GM23248 (cell line): ENCODE data around the gene USP25. TPM values are rescaled to one million over a fixed set of nuclear protein-coding genes. Genes with fewer than 3 reads are reported as not detected.

Experiments used
- DNase-seq: peaks from one replicate; pipeline ENCODE4 v3.0.0-alpha.2; 2015
- H2AFZ ChIP-seq: fragments of 200-600 bp; sonication (generic); 2 replicates; pipeline ENCODE4 v1.6.1; 2016; ENCODE audit warnings: antibody characterized with exemption
- H3F3A ChIP-seq: fragments of 200-600 bp; sonication (generic); 2 replicates; pipeline ENCODE4 v1.6.1; 2016; ENCODE audit warnings: mild to moderate bottlenecking, antibody characterized with exemption, mixed run types; ENCODE audit not compliant: insufficient read depth
- H3K27ac ChIP-seq: fragments of 200-600 bp; sonication (generic); 2 replicates; pipeline ENCODE4 v1.5.1; 2016; ENCODE audit warnings: mild to moderate bottlenecking
- H3K27me3 ChIP-seq: fragments of 200-600 bp; sonication (generic); replicated peaks from 2 replicates; pipeline ENCODE4 v1.6.1; 2016; ENCODE audit warnings: mild to moderate bottlenecking; ENCODE audit not compliant: insufficient read depth
- H3K36me3 ChIP-seq: fragments of 200-600 bp; sonication (generic); 2 replicates; pipeline ENCODE4 v1.6.1; 2016; ENCODE audit warnings: low read depth, mild to moderate bottlenecking
- H3K4me1 ChIP-seq: fragments of 200-600 bp; sonication (generic); 2 replicates; pipeline ENCODE4 v1.6.1; 2016; ENCODE audit warnings: mild to moderate bottlenecking; ENCODE audit not compliant: insufficient read depth
- H3K4me2 ChIP-seq: fragments of 200-600 bp; sonication (generic); one replicate; pipeline ENCODE4 v1.6.1; 2016; ENCODE audit warnings: mild to moderate bottlenecking; ENCODE audit not compliant: unreplicated experiment
- H3K4me3 ChIP-seq: fragments of 200-600 bp; sonication (generic); 2 replicates; pipeline ENCODE4 v1.5.1; 2016; ENCODE audit warnings: mild to moderate bottlenecking
- H3K79me2 ChIP-seq: fragments of 200-600 bp; sonication (generic); 2 replicates; pipeline ENCODE4 v1.6.1; 2016; ENCODE audit warnings: mild to moderate bottlenecking; ENCODE audit not compliant: insufficient read depth
- H3K9ac ChIP-seq: fragments of 200-600 bp; sonication (generic); 2 replicates; pipeline ENCODE4 v1.6.1; 2016; ENCODE audit warnings: mild to moderate bottlenecking
- H3K9me2 ChIP-seq: fragments of 200-600 bp; sonication (generic); 2 replicates; pipeline ENCODE4 v1.6.1; 2016; ENCODE audit warnings: mixed run types, mild to moderate bottlenecking, moderate library complexity; ENCODE audit not compliant: insufficient read depth
- H3K9me3 ChIP-seq: fragments of 200-600 bp; sonication (generic); one replicate; pipeline ENCODE4 v1.6.1; 2017; ENCODE audit warnings: low read depth
- H4K20me1 ChIP-seq: fragments of 200-600 bp; sonication (generic); 2 replicates; pipeline ENCODE4 v1.6.0; 2016; ENCODE audit not compliant: insufficient read depth
- EZH2 ChIP-seq: fragments of 200-600 bp; sonication (generic); IDR thresholded peaks from 2 replicates; pipeline ENCODE4 v1.6.1; 2018; ENCODE audit warnings: antibody characterized with exemption, mild to moderate bottlenecking; ENCODE audit not compliant: insufficient read depth, poor library complexity, severe bottlenecking
- EZH2phosphoT487 ChIP-seq: fragments of 200-600 bp; sonication (generic); IDR thresholded peaks from 2 replicates; pipeline ENCODE4 v1.6.1; 2018; ENCODE audit warnings: antibody characterized with exemption, moderate library complexity, mild to moderate bottlenecking, low read depth; ENCODE audit not compliant: insufficient read depth
- WGBS, 2 experiments: methylation state at CpG; one replicate each; pipeline ENCODE4 v1.1.6; 2015 to 2017; ENCODE audit warnings: low lambda C conversion rate in 2 of 2, low coverage in 1 of 2; ENCODE audit errors: missing lambda C conversion rate in 2 of 2; 5-methylcytosine and 5-hydroxymethylcytosine counted together
- in situ Hi-C: fragments of 300-500 bp; cut with MboI; formaldehyde crosslinking; loops from 2 replicates; pipeline ENCODE4 v1.15.0; 2020
- polyA plus RNA-seq: library from polyadenylated mRNA; unstranded; fragments of >200 nt; fragmentation: Nextera tagmentation; extraction: Ambion mirVana; gene quantifications from 2 replicates; pipeline ENCODE4 v1.2.1, GENCODE V29; 2016
- total RNA-seq: library from RNA; depleted of rRNA; stranded (reverse); fragments of >200 nt; shearing (Covaris generic); gene quantifications from 2 replicates; pipeline ENCODE4 v1.2.3, GENCODE V29; 2014

The USP25 gene
- total and polyA plus RNA-seq, 2 experiments from 2014 or later = 5.8 to 41.5 TPM

GRCh38 chr21:15686506-15686905 lies 43.3 kb upstream of the USP25 start:
- H3K36me3 ChIP-seq = no peaks in the 10 kb centered on the region
- no peak for TF ChIP-seq EZH2
- no peak for TF ChIP-seq EZH2phosphoT487
- H3K27ac ChIP-seq = peak overlapping the region; percentile 52; the same call in 1 of the 2 replicates
- H3K9me3 ChIP-seq = no peaks in the 10 kb centered on the region
- H4K20me1 ChIP-seq = no peaks in the 10 kb centered on the region
- no peaks in the 10 kb centered on the region for H3K9me2 ChIP-seq
- no peak overlapping the region for H3K4me3 ChIP-seq
- no peak overlapping the region for H3K9ac ChIP-seq
- H3K4me2 ChIP-seq = no peak overlapping the region
- DNase-seq = no peak
- peaks cover 40% of the 10 kb centered on the region for H3K4me1 ChIP-seq
- 83 to 96% methylated on average over 1 of the region's 1 CpG for WGBS, 2 experiments
- H3F3A ChIP-seq = peaks cover 42% of the 10 kb centered on the region
- in situ Hi-C loops = no loop called here
- H3K79me2 ChIP-seq = no peaks in the 10 kb centered on the region
- H2AFZ ChIP-seq = no peak overlapping the region
- no peaks in the 10 kb centered on the region for H3K27me3 ChIP-seq

- no peak overlapping the region for H3K4me2 ChIP-seq
- 9 to 11% methylated on average over 3 of the region's 3 CpGs for WGBS, 2 experiments
- H3K9me2 ChIP-seq = no peaks in the 10 kb centered on the region
- H3K79me2 ChIP-seq = no peaks in the 10 kb centered on the region
- no peaks in the 10 kb centered on the region for H3K27me3 ChIP-seq
- H3K36me3 ChIP-seq = no peaks in the 10 kb centered on the region
- H3K4me3 ChIP-seq = no peak overlapping the region
- H3K9ac ChIP-seq = no peak overlapping the region
- H3K4me1 ChIP-seq = peaks cover 35% of the 10 kb centered on the region
- no peaks in the 10 kb centered on the region for H3K9me3 ChIP-seq
- peak overlapping the region; percentile 52 for H3K27ac ChIP-seq
- H2AFZ ChIP-seq = no peak overlapping the region
- no peak for TF ChIP-seq EZH2phosphoT487
- in situ Hi-C loops = no loop called here
- no peaks in the 10 kb centered on the region for H4K20me1 ChIP-seq
- peak; percentile 61 for DNase-seq
- H3F3A ChIP-seq = peaks cover 36% of the 10 kb centered on the region
These were observed 42.6 kb upstream of the USP25 start for GRCh38 chr21:15687208-15687607.

GRCh38 chr21:15688016-15688415 lies 41.8 kb upstream of the USP25 start:
- H3K4me1 ChIP-seq = peaks cover 27% of the 10 kb centered on the region
- no peaks in the 10 kb centered on the region for H4K20me1 ChIP-seq
- H3K79me2 ChIP-seq = no peaks in the 10 kb centered on the region
- WGBS, 2 experiments = 71 to 89% methylated on average over 3 of the region's 3 CpGs
- no peaks in the 10 kb centered on the region for H3K36me3 ChIP-seq
- H3K9me3 ChIP-seq = no peaks in the 10 kb centered on the region
- H3K27me3 ChIP-seq = no peaks in the 10 kb centered on the region
- no peaks in the 10 kb centered on the region for H3K9me2 ChIP-seq
- DNase-seq = peak; percentile 46
- no peak overlapping the region for H3K9ac ChIP-seq
- H3K27ac ChIP-seq = no peak overlapping the region
- peaks cover 29% of the 10 kb centered on the region for H3F3A ChIP-seq
- TF ChIP-seq EZH2phosphoT487 (no peak), EZH2 (no peak)
- H3K4me3 ChIP-seq = no peak overlapping the region
- H2AFZ ChIP-seq = no peak overlapping the region
- in situ Hi-C loops = no loop called here
- no peak overlapping the region for H3K4me2 ChIP-seq

- no peak for DNase-seq
- peaks cover 29% of the 10 kb centered on the region for H3F3A ChIP-seq
- H3K79me2 ChIP-seq = no peaks in the 10 kb centered on the region
- H3K36me3 ChIP-seq = no peaks in the 10 kb centered on the region
- TF ChIP-seq EZH2 = no peak
- no peak for TF ChIP-seq EZH2phosphoT487
- H3K27ac ChIP-seq = no peak overlapping the region
- no peaks in the 10 kb centered on the region for H4K20me1 ChIP-seq
- no peaks in the 10 kb centered on the region for H3K9me3 ChIP-seq
- no peaks in the 10 kb centered on the region for H3K27me3 ChIP-seq
- 91% methylated on average over 2 of the region's 2 CpGs for WGBS, 2 experiments
- H3K9me2 ChIP-seq = no peaks in the 10 kb centered on the region
- H3K9ac ChIP-seq = no peak overlapping the region
- no peak overlapping the region for H3K4me2 ChIP-seq
- in situ Hi-C loops = no loop called here
- H2AFZ ChIP-seq = no peak overlapping the region
- no peak overlapping the region for H3K4me3 ChIP-seq
- H3K4me1 ChIP-seq = peaks cover 21% of the 10 kb centered on the region
These were observed 41.0 kb upstream of the USP25 start for GRCh38 chr21:15688809-15689208.

GRCh38 chr21:15692711-15693110 lies 37.1 kb upstream of the USP25 start:
- in situ Hi-C loops = no loop called here

More at GRCh38 chr21:15692711-15693110, 37.1 kb upstream of the USP25 start:
- peaks cover 23% of the 10 kb centered on the region for H3K4me1 ChIP-seq
- H3K9ac ChIP-seq = no peak overlapping the region
- no peaks in the 10 kb centered on the region for H3K36me3 ChIP-seq
- H3K79me2 ChIP-seq = no peaks in the 10 kb centered on the region
- no peak overlapping the region for H3K4me3 ChIP-seq
- no peak for TF ChIP-seq EZH2phosphoT487
- TF ChIP-seq EZH2 = no peak
- no peak overlapping the region for H3K4me2 ChIP-seq
- DNase-seq = no peak
- H3K9me2 ChIP-seq = no peaks in the 10 kb centered on the region
- H3F3A ChIP-seq = peaks cover 14% of the 10 kb centered on the region
- no peak overlapping the region for H3K27ac ChIP-seq
- H3K27me3 ChIP-seq = no peaks in the 10 kb centered on the region
- WGBS, 2 experiments = 90% methylated on average over 2 of the region's 2 CpGs
- no peak overlapping the region for H2AFZ ChIP-seq
- H3K9me3 ChIP-seq = no peaks in the 10 kb centered on the region
- no peaks in the 10 kb centered on the region for H4K20me1 ChIP-seq
